Nephron (organoid): ENCODE results near the gene KDM6A.

ENCODE experiments used
- H3K27ac Mint-ChIP-seq, 3 experiments: 2 replicates each; pipeline ENCODE4 v1.8.0; 2020; ENCODE audit warnings: mixed read lengths in 3 of 3, mild to moderate bottlenecking in 2 of 3, moderate library complexity in 1 of 3
- H3K27me3 Mint-ChIP-seq: 2 replicates; pipeline ENCODE4 v1.8.0; 2021; ENCODE audit warnings: low read depth, mild to moderate bottlenecking, moderate library complexity, mixed read lengths
- H3K36me3 Mint-ChIP-seq: 2 replicates; pipeline ENCODE4 v1.8.0; 2020; ENCODE audit warnings: low read depth, mixed read lengths
- H3K4me1 Mint-ChIP-seq: 2 replicates; pipeline ENCODE4 v1.8.0; 2020; ENCODE audit warnings: mixed read lengths
- H3K4me3 Mint-ChIP-seq, 3 experiments: 2 replicates each; pipeline ENCODE4 v1.8.0; 2020; ENCODE audit warnings: mild to moderate bottlenecking in 3 of 3, mixed read lengths in 3 of 3, moderate library complexity in 2 of 3
- H3K9me3 Mint-ChIP-seq: 2 replicates; pipeline ENCODE4 v1.8.0; 2020; ENCODE audit warnings: mixed read lengths
- CTCF ChIP-seq, 3 experiments: fragments of 200-600 bp; sonication (generic); IDR thresholded peaks; one replicate each; pipeline ENCODE4 v1.5.0; 2021; ENCODE audit warnings: antibody characterized with exemption in 3 of 3; ENCODE audit not compliant: unreplicated experiment in 3 of 3

The KDM6A gene

GRCh38 chrX:45150821-45151220 is 277.8 kb downstream of the KDM6A start:
- no peak overlapping the region for H3K27ac Mint-ChIP-seq
- H3K27me3 Mint-ChIP-seq, result no peaks in the 10 kb centered on the region
- H3K4me3 Mint-ChIP-seq, result no peak overlapping the region
- no peaks in the 10 kb centered on the region for H3K36me3 Mint-ChIP-seq
- H3K4me1 Mint-ChIP-seq, result no peaks in the 10 kb centered on the region
- peaks cover 4% of the 10 kb centered on the region for H3K9me3 Mint-ChIP-seq
- TF ChIP-seq CTCF (IDR thresholded peaks at IDR 0.05; ENCODE audit: unreplicated experiment in 3 of 3), result no peak

- Mint-ChIP-seq H3K27me3 (no peaks in the 10 kb centered on the region), H3K4me3 (no peak overlapping the region), H3K9me3 (peaks cover 5% of the 10 kb centered on the region), H3K36me3 (no peaks in the 10 kb centered on the region), H3K27ac (no peak overlapping the region), H3K4me1 (no peaks in the 10 kb centered on the region)
- no peak for TF ChIP-seq CTCF (IDR thresholded peaks at IDR 0.05; ENCODE audit: unreplicated experiment in 3 of 3)
These were observed 281.0 kb downstream of the KDM6A start for GRCh38 chrX:45154033-45154360.

GRCh38 chrX:45154462-45154861 is 281.5 kb downstream of the KDM6A start:
- Mint-ChIP-seq H3K4me3 (no peak overlapping the region), H3K27ac (no peak overlapping the region), H3K27me3 (no peaks in the 10 kb centered on the region), H3K9me3 (peaks cover 7% of the 10 kb centered on the region), H3K4me1 (no peaks in the 10 kb centered on the region), H3K36me3 (no peaks in the 10 kb centered on the region)
- TF ChIP-seq CTCF (IDR thresholded peaks at IDR 0.05; ENCODE audit: unreplicated experiment in 3 of 3), result no peak

GRCh38 chrX:45157647-45158046 is 284.7 kb downstream of the KDM6A start:
- Mint-ChIP-seq H3K4me1 (no peaks in the 10 kb centered on the region), H3K27ac (no peak overlapping the region), H3K36me3 (no peaks in the 10 kb centered on the region), H3K4me3 (no peak overlapping the region), H3K9me3 (peaks cover 22% of the 10 kb centered on the region), H3K27me3 (no peaks in the 10 kb centered on the region)
- no peak for TF ChIP-seq CTCF (IDR thresholded peaks at IDR 0.05; ENCODE audit: unreplicated experiment in 3 of 3)
